BLaER1 treated with 17β-estradiol and CSF1 and Interleukin-3, amounts not matched to agents 10 nM and 100 nM (cell line): ENCODE results near the gene INS.

Experiments
- H3K27ac ChIP-seq, 11 experiments: shearing (Covaris generic); formaldehyde crosslinking; 2 replicates each; pipeline ENCODE4 v1.8.1; 2022
- H3K27me3 ChIP-seq, 11 experiments: shearing (Covaris generic); formaldehyde crosslinking; 2 replicates each; pipeline ENCODE4 v1.8.1; 2022
- H3K36me3 ChIP-seq, 11 experiments: shearing (Covaris generic); formaldehyde crosslinking; 2 replicates each; pipeline ENCODE4 v1.8.1; 2022
- H3K4me1 ChIP-seq, 10 experiments: shearing (Covaris generic); formaldehyde crosslinking; 2 replicates each; pipeline ENCODE4 v1.8.1; 2022
- H3K4me2 ChIP-seq, 11 experiments: shearing (Covaris generic); formaldehyde crosslinking; 2 replicates each; pipeline ENCODE4 v1.8.1; 2022
- H3K4me3 ChIP-seq, 10 experiments: shearing (Covaris generic); formaldehyde crosslinking; 2 replicates each; pipeline ENCODE4 v1.8.1; 2022
- H3K9ac ChIP-seq, 11 experiments: shearing (Covaris generic); formaldehyde crosslinking; 2 replicates each; pipeline ENCODE4 v1.8.1; 2022
- H3K9me3 ChIP-seq, 11 experiments: shearing (Covaris generic); formaldehyde crosslinking; replicated peaks in 1 of 11; 2 replicates each; pipeline ENCODE4 v1.8.1; 2022
- H4K20me1 ChIP-seq, 11 experiments: shearing (Covaris generic); formaldehyde crosslinking; 2 replicates each; pipeline ENCODE4 v1.8.1; 2022
- Cebpa-rat ChIP-seq, 11 experiments: shearing (Covaris generic); IDR thresholded peaks; 2 replicates each; pipeline ENCODE4 v1.8.1; 2022

The INS gene

GRCh38 chr11:2132874-2133240 is 28.2 kb downstream of the INS start:
- Histone ChIP-seq H3K4me1 (peaks cover 0 to 10% (median 8%) of the 10 kb centered on the region in 10 experiments; a peak in 12 of 20 replicates), H3K36me3 (no peaks in the 10 kb centered on the region), H4K20me1 (peaks cover 0 to 49% (median 11%) of the 10 kb centered on the region in 11 experiments; a peak in 12 of 22 replicates), H3K4me2 (no peak overlapping the region), H3K9ac (no peak overlapping the region), H3K27me3 (peaks cover 62 to 79% (median 69%) of the 10 kb centered on the region in 11 experiments), H3K27ac (no peak overlapping the region), H3K9me3 (no peaks in the 10 kb centered on the region), H3K4me3 (no peak overlapping the region)
- no peak for TF ChIP-seq Cebpa-rat (IDR thresholded peaks at IDR 0.05)

GRCh38 chr11:2132246-2132645 is 28.8 kb downstream of the INS start:
- peaks cover 0 to 49% (median 11%) of the 10 kb centered on the region in 11 experiments; a peak in 12 of 22 replicates for H4K20me1 ChIP-seq
- TF ChIP-seq Cebpa-rat (IDR thresholded peaks at IDR 0.05) = no peak
- H3K4me3 ChIP-seq = no peak overlapping the region
- no peaks in the 10 kb centered on the region for H3K9me3 ChIP-seq
- H3K36me3 ChIP-seq = no peaks in the 10 kb centered on the region
- H3K4me2 ChIP-seq = no peak overlapping the region
- H3K9ac ChIP-seq = no peak overlapping the region
- peaks cover 56 to 73% (median 63%) of the 10 kb centered on the region in 11 experiments for H3K27me3 ChIP-seq
- peaks cover 0 to 15% (median 7%) of the 10 kb centered on the region in 10 experiments; a peak in 12 of 20 replicates for H3K4me1 ChIP-seq
- no peak overlapping the region for H3K27ac ChIP-seq

DNA sequence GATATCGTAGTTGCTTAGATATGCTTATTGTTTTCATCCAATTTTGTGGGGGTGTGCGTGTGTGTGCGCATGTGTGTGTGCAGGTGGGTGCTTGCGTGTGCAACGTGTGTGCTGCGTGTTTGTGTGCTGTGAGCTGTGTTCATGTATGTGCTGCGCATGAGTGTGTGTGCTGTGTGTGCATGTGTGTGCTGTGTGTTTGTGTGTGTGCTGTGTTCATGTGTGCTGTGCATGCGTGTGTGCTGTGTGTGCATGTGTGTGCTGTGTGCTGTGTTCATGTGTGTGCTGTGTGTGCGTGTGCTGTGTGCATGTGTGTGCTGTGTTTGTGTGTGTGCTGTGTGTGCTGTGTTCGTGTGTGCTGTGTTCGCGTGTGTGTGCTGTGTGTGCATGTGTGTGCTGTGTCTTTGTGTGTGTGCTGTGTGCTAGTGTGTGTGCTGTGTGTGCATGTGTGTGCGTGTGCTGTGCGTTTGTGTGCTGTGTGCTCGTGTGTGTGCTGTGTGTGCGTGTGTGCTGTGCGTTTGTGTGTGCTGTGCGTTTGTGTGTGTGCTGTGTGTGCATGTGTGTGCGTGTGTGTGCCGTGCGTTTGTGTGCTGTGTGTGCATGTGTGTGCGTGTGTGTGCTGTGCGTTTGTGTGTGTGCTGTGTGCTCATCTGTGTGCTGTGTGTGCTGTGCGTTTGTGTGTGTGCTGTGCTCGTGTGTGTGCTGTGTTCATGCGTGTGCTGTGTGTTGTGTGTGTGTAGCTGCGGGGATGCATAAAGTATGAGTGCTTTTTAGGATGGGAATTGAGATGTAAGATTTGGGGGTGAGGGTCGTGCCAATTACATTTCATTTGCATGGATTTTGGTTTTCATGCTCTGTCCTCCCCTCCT is 29.4 kb downstream of the INS start:
- Histone ChIP-seq H3K4me2 (no peak overlapping the region), H3K27me3 (peaks cover 50 to 67% (median 56%) of the 10 kb centered on the region in 11 experiments), H3K9ac (no peak overlapping the region), H3K36me3 (no peaks in the 10 kb centered on the region), H3K4me3 (no peak overlapping the region), H3K4me1 (peaks cover 0 to 15% (median 7%) of the 10 kb centered on the region in 10 experiments; a peak in 12 of 20 replicates), H4K20me1 (peaks cover 0 to 45% (median 9%) of the 10 kb centered on the region in 11 experiments; a peak in 12 of 22 replicates), H3K27ac (no peak overlapping the region), H3K9me3 (no peaks in the 10 kb centered on the region)
- no peak for TF ChIP-seq Cebpa-rat (IDR thresholded peaks at IDR 0.05)

- no peak overlapping the region for H3K27ac ChIP-seq
- no peak for TF ChIP-seq Cebpa-rat (IDR thresholded peaks at IDR 0.05)
- peaks cover 43 to 60% (median 49%) of the 10 kb centered on the region in 11 experiments for H3K27me3 ChIP-seq
- H3K4me2 ChIP-seq = no peak overlapping the region
- H3K9ac ChIP-seq = no peak overlapping the region
- H3K9me3 ChIP-seq = no peaks in the 10 kb centered on the region
- H3K4me3 ChIP-seq = no peak overlapping the region
- H3K36me3 ChIP-seq = no peaks in the 10 kb centered on the region
- H3K4me1 ChIP-seq = peaks cover 0 to 15% (median 7%) of the 10 kb centered on the region in 10 experiments; a peak in 12 of 20 replicates
- H4K20me1 ChIP-seq = peaks cover 0 to 38% (median 8%) of the 10 kb centered on the region in 11 experiments; a peak in 11 of 22 replicates
Measured at GRCh38 chr11:2130881-2131352, 30.1 kb downstream of the INS start.

GRCh38 chr11:2129699-2130366 is 31.2 kb downstream of the INS start:
- no peak overlapping the region for H3K4me3 ChIP-seq
- no peak overlapping the region for H3K9ac ChIP-seq
- no peak for TF ChIP-seq Cebpa-rat (IDR thresholded peaks at IDR 0.05)

DNA sequence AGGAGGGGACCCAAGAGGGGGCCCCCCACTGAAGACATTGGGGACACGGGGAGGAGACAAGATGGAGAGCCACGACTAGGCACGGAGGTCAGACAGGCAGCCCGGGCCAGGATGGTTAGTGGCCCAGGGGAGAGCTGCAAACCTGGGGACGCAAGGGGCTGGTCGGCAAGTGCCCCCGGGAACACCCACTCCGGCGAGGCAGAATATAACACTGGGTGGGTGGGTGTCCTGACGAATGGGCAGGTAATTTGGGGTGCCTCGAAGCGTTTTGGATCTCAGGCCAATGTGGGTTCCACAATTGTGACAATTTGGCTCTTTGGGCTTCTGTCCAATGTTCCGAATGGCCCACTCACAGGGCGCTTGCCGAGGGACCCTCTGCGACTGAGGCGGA is 31.7 kb downstream of the INS start:
- no peak overlapping the region for H3K4me3 ChIP-seq
- H3K27me3 ChIP-seq = peaks cover 27 to 44% (median 33%) of the 10 kb centered on the region in 11 experiments
- no peak overlapping the region for H3K27ac ChIP-seq

More at GRCh38 chr11:2129699-2130366, 31.2 kb downstream of the INS start:
- Histone ChIP-seq H3K4me1 (peaks cover 0 to 15% (median 7%) of the 10 kb centered on the region in 10 experiments; a peak in 12 of 20 replicates), H3K27me3 (peaks cover 32 to 49% (median 38%) of the 10 kb centered on the region in 11 experiments), H3K27ac (no peak overlapping the region), H3K36me3 (no peaks in the 10 kb centered on the region), H4K20me1 (peaks cover 0 to 27% (median 4%) of the 10 kb centered on the region in 11 experiments; a peak in 10 of 22 replicates), H3K4me2 (no peak overlapping the region), H3K9me3 (no peaks in the 10 kb centered on the region)

DNA sequence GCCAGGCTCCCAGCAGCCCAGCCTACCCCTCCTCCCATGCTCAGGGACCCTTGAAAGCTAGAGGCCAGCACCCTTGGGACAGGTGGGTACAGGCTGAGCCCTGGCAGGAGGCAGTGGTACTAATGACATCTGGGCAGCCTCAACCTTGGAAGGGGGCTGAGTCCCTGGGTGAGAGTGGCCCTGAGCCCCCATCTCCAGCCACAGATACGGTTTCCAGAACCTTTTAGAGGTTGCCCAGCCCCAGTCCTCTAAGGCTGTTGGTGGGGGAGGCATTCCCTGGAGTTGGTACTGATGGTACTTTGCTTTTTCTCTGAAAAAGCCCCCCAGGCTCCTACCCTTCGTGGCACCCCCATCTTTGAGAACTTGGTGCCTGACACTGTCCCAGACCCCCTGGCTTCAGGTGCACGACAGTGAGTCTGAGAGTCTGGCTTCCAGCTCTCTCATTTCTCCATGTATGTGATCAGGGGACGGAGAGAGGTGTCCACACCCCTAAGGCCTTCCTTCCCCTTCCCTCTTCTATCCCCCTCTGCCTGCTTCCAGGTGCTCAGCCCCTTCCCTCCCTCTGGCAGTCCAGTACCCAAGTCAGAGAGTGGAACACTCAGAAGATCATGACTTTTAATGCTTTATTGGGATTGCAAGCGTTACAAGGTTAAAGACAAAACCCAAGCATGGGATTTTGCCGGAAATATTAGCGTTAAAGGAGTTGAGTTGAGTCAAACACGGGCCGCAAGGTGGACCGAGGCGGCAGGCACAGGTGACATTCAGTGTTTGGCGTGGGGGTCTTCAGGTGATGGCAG is 32.3 kb downstream of the INS start:
- no peak overlapping the region for H3K4me3 ChIP-seq
- no peak for TF ChIP-seq Cebpa-rat (IDR thresholded peaks at IDR 0.05)
- H3K9me3 ChIP-seq = no peaks in the 10 kb centered on the region
- H3K36me3 ChIP-seq = no peaks in the 10 kb centered on the region
- H3K27me3 ChIP-seq = peaks cover 21 to 38% (median 27%) of the 10 kb centered on the region in 11 experiments
- peaks cover 0 to 15% (median 7%) of the 10 kb centered on the region in 10 experiments; a peak in 12 of 20 replicates for H3K4me1 ChIP-seq
- no peak overlapping the region; a peak in 1 of 22 replicates for H3K9ac ChIP-seq
- peak overlapping the region in 6 of 11 experiments; percentile 22 to 58 (median 45); a peak in 11 of 22 replicates for H3K4me2 ChIP-seq
- no peak overlapping the region for H3K27ac ChIP-seq
- peaks cover 0 to 20% (median under 1%) of the 10 kb centered on the region in 11 experiments; a peak in 7 of 22 replicates for H4K20me1 ChIP-seq

More for the DNA sequence above, 31.7 kb downstream of the INS start:
- H3K4me2 ChIP-seq = no peak overlapping the region
- H4K20me1 ChIP-seq = peaks cover 0 to 24% (median 4%) of the 10 kb centered on the region in 11 experiments; a peak in 9 of 22 replicates
- TF ChIP-seq Cebpa-rat (IDR thresholded peaks at IDR 0.05) = no peak
- no peaks in the 10 kb centered on the region for H3K9me3 ChIP-seq
- peaks cover 0 to 15% (median 7%) of the 10 kb centered on the region in 10 experiments; a peak in 12 of 20 replicates for H3K4me1 ChIP-seq
- H3K36me3 ChIP-seq = no peaks in the 10 kb centered on the region
- no peak overlapping the region for H3K9ac ChIP-seq

DNA sequence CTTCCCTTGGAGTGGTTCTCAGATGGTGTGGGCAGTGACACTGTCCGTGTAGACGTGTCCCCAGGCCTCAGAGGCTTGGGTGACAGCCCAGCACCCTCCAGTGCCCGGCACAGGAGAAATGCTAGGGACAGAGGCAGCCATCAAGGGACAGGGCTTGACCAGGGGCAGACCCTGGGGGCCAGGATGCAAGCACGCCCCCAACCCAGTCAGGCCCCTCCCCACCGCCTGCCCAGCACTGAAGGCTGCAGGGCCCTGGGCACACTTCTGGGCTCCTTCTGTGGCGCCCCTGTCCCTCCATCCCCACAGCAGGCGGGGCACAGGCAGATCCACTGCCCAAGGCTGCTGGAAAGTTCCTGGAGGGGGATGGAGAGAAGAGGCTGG is 32.9 kb downstream of the INS start:
- no peak for TF ChIP-seq Cebpa-rat (IDR thresholded peaks at IDR 0.05)
- H3K36me3 ChIP-seq = no peaks in the 10 kb centered on the region
- H3K4me2 ChIP-seq = peak overlapping the region in 6 of 11 experiments; percentile 22 to 58 (median 45); a peak in 11 of 22 replicates
- H3K27ac ChIP-seq = no peak overlapping the region
- H3K27me3 ChIP-seq = peaks cover 15 to 32% (median 21%) of the 10 kb centered on the region in 11 experiments
- H3K4me3 ChIP-seq = no peak overlapping the region
- H3K9ac ChIP-seq = no peak overlapping the region; a peak in 1 of 22 replicates
- no peaks in the 10 kb centered on the region for H3K9me3 ChIP-seq
- peaks cover 0 to 15% (median 7%) of the 10 kb centered on the region in 10 experiments; a peak in 12 of 20 replicates for H3K4me1 ChIP-seq
- H4K20me1 ChIP-seq = peaks cover 0 to 14% (median 0%) of the 10 kb centered on the region in 11 experiments; a peak in 3 of 22 replicates
